Activated T-cell treated with anti-CD3 and anti-CD28 coated beads, Interleukin-2, amount 50 U/mL, for 72 hours (primary cell): ENCODE measurements around the gene HDAC8. TPM values are rescaled to one million over a fixed set of nuclear protein-coding genes. Genes with fewer than 3 reads are reported as not detected.

ENCODE experiments used
- ATAC-seq, 2 donors: fragments of 150-1000 bp; cut with Tn5 transposase; replicated peaks in 1 of 2; 2 replicates each; pipeline ENCODE4 v1.10.0; 2021; ENCODE audit warnings: moderate library complexity in 2 of 2, mild to moderate bottlenecking in 1 of 2
- DNase-seq, 2 donors: peaks; one replicate each; pipeline ENCODE4 v3.0.0; 2021 to 2022; ENCODE audit warnings: mixed read lengths in 1 of 2
- H3K27ac Mint-ChIP-seq: one replicate; pipeline ENCODE4 v1.8.0; 2022; ENCODE audit warnings: mild to moderate bottlenecking, moderate library complexity, mixed read lengths
- H3K27me3 Mint-ChIP-seq: one replicate; pipeline ENCODE4 v1.8.0; 2022; ENCODE audit warnings: low read depth, mixed read lengths
- H3K36me3 Mint-ChIP-seq, 2 donors: one replicate each; pipeline ENCODE4 v1.8.0; 2022; ENCODE audit warnings: mixed read lengths in 2 of 2, mild to moderate bottlenecking in 1 of 2; ENCODE audit not compliant: insufficient read depth in 2 of 2
- H3K4me1 Mint-ChIP-seq: one replicate; pipeline ENCODE4 v1.8.0; 2022; ENCODE audit warnings: low read depth, mixed read lengths
- H3K4me3 Mint-ChIP-seq, 2 donors: one replicate each; pipeline ENCODE4 v1.8.0; 2022; ENCODE audit warnings: mild to moderate bottlenecking in 2 of 2, mixed read lengths in 2 of 2, moderate library complexity in 2 of 2
- H3K9me3 Mint-ChIP-seq, 2 donors: one replicate each; pipeline ENCODE4 v1.8.0; 2022; ENCODE audit warnings: mixed read lengths in 2 of 2
- total RNA-seq, 2 donors: library from RNA; stranded (reverse); gene quantifications; one replicate each; pipeline ENCODE4 v1.2.3, GENCODE V29; 2022

Gene HDAC8
- total RNA-seq, 2 donors from 2014 or later = 23.5 to 24.3 TPM

GRCh38 chrX:72297953-72298730 is 274.5 kb downstream of the HDAC8 start:
- Mint-ChIP-seq H3K4me1 (no peaks in the 10 kb centered on the region), H3K36me3 (no peaks in the 10 kb centered on the region), H3K27ac (no peak overlapping the region), H3K27me3 (peaks cover 78% of the 10 kb centered on the region), H3K9me3 (no peaks in the 10 kb centered on the region), H3K4me3 (no peak overlapping the region)
- DNase-seq (peak in 1 of 2 donors; percentile 23), ATAC-seq (peak; percentile 50 to 56)

DNA sequence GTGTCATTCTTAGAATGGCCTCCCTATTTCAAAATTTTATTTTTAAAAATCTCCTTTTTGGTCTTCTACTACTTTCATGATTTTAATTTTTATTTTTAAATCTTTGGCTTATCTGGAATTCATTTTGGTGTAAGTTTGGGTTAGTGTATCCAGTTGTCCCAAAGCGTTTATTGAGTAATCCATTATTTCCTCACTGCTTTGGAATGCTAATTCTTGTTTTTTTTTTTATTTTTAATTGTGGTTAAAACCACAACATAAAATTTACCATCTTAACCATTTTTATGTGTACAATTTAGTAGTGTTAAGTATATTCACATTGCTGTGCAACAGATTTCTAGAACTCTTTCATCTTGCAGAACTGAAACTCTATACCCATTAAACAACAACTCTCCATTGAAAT is 275.7 kb downstream of the HDAC8 start:
- ATAC-seq (no peak), DNase-seq (no peak)
- H3K4me1 Mint-ChIP-seq = no peaks in the 10 kb centered on the region
- no peak overlapping the region for H3K4me3 Mint-ChIP-seq
- H3K27ac Mint-ChIP-seq = no peak overlapping the region
- H3K9me3 Mint-ChIP-seq = no peaks in the 10 kb centered on the region
- H3K27me3 Mint-ChIP-seq = peaks cover 78% of the 10 kb centered on the region
- no peaks in the 10 kb centered on the region for H3K36me3 Mint-ChIP-seq

DNA sequence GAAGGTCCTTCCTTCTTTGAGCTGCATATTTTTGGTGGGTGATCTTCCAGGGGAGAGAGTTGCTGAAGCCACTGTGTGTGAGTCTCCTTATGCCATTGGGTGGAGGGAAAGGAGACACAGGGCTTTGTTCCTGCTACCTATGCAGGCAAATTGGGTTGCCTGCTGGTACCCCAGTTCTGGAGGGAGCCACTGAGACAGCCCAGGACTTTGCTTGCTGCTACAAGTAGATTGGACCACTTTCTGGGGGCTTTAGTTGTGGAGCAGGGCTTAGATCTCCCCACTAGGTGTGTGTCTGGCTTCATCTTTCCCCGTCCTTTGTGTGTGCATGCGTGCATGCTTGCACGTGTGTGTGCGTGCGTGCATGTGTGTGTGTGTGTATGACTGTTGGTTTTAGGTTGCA is 276.9 kb downstream of the HDAC8 start:
- no peaks in the 10 kb centered on the region for H3K9me3 Mint-ChIP-seq
- ATAC-seq (no peak), DNase-seq (no peak)
- H3K4me1 Mint-ChIP-seq = no peaks in the 10 kb centered on the region
- H3K27ac Mint-ChIP-seq = no peak overlapping the region
- no peaks in the 10 kb centered on the region for H3K36me3 Mint-ChIP-seq
- H3K27me3 Mint-ChIP-seq = peaks cover 77% of the 10 kb centered on the region
- no peak overlapping the region for H3K4me3 Mint-ChIP-seq

GRCh38 chrX:72294497-72294896 is 278.1 kb downstream of the HDAC8 start:
- Mint-ChIP-seq H3K36me3 (no peaks in the 10 kb centered on the region), H3K4me1 (no peaks in the 10 kb centered on the region), H3K27me3 (peaks cover 77% of the 10 kb centered on the region), H3K27ac (no peak overlapping the region), H3K9me3 (peaks cover 0 to 2% of the 10 kb centered on the region in 2 donors), H3K4me3 (no peak overlapping the region)
- DNase-seq (no peak), ATAC-seq (no peak)

DNA sequence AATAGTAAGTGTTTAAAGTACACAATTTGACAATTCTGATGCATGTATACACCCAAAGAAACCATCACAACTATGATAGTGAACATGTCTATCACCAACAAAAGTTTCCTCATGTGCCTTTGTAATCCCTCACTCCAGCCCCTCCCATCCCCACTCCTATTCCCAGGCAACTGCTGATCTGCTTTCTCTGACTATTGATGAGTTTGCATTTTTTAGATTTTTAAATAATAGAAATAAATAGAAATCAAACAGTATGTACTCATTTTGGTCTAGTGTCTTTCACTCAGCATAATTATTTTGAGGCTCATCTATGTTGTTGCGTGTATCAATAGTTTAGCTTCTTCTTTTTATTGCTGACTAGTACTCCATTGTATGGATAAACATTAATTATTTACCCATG is 290.3 kb downstream of the HDAC8 start:
- H3K4me1 Mint-ChIP-seq = peaks cover 7% of the 10 kb centered on the region
- no peak for ATAC-seq
- no peaks in the 10 kb centered on the region for H3K36me3 Mint-ChIP-seq
- DNase-seq = no peak
- H3K9me3 Mint-ChIP-seq = no peaks in the 10 kb centered on the region
- H3K4me3 Mint-ChIP-seq = no peak overlapping the region
- peaks cover 42% of the 10 kb centered on the region for H3K27me3 Mint-ChIP-seq
- no peak overlapping the region for H3K27ac Mint-ChIP-seq

DNA sequence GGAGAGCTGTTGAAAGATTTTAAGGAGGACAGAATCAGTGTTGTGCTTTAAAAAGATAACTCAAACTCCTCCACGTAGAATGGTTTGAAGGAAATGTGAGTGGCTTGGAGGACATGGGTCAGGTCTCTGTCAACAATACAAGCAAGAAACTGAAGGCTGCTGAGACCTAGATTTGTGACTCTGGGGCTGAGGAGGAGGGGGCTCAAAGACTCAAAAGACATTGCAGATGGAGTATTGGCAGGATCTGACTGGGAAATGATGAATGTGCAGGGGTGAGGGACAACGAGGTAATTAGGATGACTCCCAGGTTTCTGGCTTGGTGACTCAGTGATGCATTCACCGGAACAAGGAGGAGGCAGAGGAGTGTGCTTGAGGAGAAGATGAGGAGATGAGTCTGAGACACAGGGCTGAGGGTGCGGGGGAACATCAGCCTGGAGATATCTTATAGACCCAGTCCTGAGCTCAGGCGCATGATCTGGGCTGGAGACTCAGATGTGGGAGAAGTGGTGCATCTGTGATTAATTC is 292.3 kb downstream of the HDAC8 start:
- Mint-ChIP-seq H3K9me3 (no peaks in the 10 kb centered on the region), H3K36me3 (peaks cover 6 to 7% of the 10 kb centered on the region in 2 donors), H3K27me3 (peaks cover 39% of the 10 kb centered on the region), H3K4me1 (peaks cover 17% of the 10 kb centered on the region), H3K27ac (no peak overlapping the region), H3K4me3 (no peak overlapping the region)
- no peak for ATAC-seq
- DNase-seq = no peak

Other genes starting within 250 kb of the HDAC8 start
- gene PHKA1, start 141.5 kb upstream of the HDAC8 start, total RNA-seq = 1 to 10 TPM; 5.9 to 7.5 TPM
- under 1 TPM; 0.30 to 0.38 TPM for gene DMRTC1B, start 204.0 kb upstream of the HDAC8 start, total RNA-seq
- gene FAM236B, start 209.8 kb upstream of the HDAC8 start, total RNA-seq = not detected
- gene FAM236D, start 235.4 kb upstream of the HDAC8 start, total RNA-seq = not detected